ENCODE data around the gene MT3. TPM values are rescaled to one million over a fixed set of nuclear protein-coding genes. Genes with fewer than 3 reads are reported as not detected.

The MT3 gene
- total and polyA plus RNA-seq, 2 of the 13 experiments (the other 11 are each of a cell fraction or from before 2014, with no cell fraction given): not detected

GRCh38 chr16:56625140-56625942, 36.0 kb downstream of the MT3 start, which contains the start of gene MT1E (continued):
- TF ChIP-seq POGK (CRISPR knock-in tag; conservative IDR thresholded peaks at IDR 0.05): peak; percentile 68
- TF ChIP-seq ZNF44 (CRISPR knock-in tag; IDR thresholded peaks at IDR 0.05): no peak
- TF ChIP-seq ZNF558 (CRISPR knock-in tag; IDR thresholded peaks at IDR 0.05; ENCODE audit: borderline replicate concordance): peak; percentile 75; the same call in 1 of the 2 replicates
- no peak for TF ChIP-seq JARID2 (CRISPR knock-in tag; IDR thresholded peaks at IDR 0.05; ENCODE audit: insufficient replicate concordance)
- TF ChIP-seq ZNF564 (CRISPR knock-in tag; IDR thresholded peaks at IDR 0.05): peak; percentile 15; the same call in 1 of the 2 replicates
- TF ChIP-seq ZNF879 (CRISPR knock-in tag; IDR thresholded peaks at IDR 0.05): no peak
- TF ChIP-seq NONO (IDR thresholded peaks at IDR 0.05): no peak
- TF ChIP-seq NONO (CRISPR knock-in tag; conservative IDR thresholded peaks at IDR 0.05): peak; percentile 44; the same call in 1 of the 2 replicates
- TF ChIP-seq ARNT2 (CRISPR knock-in tag; IDR thresholded peaks at IDR 0.05; ENCODE audit: low read depth): peak; percentile 67; the same call in 1 of the 2 replicates
- TF ChIP-seq POLR2A (IDR thresholded peaks at IDR 0.05; ENCODE audit: insufficient read depth in 1 of 2, low read depth in 2 of 2, low read length in 2 of 2): peak; percentile 94 to 99
- TF ChIP-seq ZNF24 (IDR thresholded peaks at IDR 0.05): no peak
- peak; percentile 49; the same call in 1 of the 2 replicates for TF ChIP-seq CBFB (CRISPR knock-in tag; IDR thresholded peaks at IDR 0.05)
- peak; percentile 76; the same call in 1 of the 2 replicates for TF ChIP-seq CHCHD3 (CRISPR knock-in tag; IDR thresholded peaks at IDR 0.05)
- 0 out of 2 replicates have a peak, but pooled peaks have one; percentile 29 for TF ChIP-seq FOXK1 (CRISPR knock-in tag; IDR thresholded peaks at IDR 0.05; ENCODE audit: borderline replicate concordance, low read depth)
- TF ChIP-seq CTCF (CRISPR knock-in tag; IDR thresholded peaks at IDR 0.05): no peak
- TF ChIP-seq HES4 (CRISPR knock-in tag; IDR thresholded peaks at IDR 0.05; ENCODE audit: borderline replicate concordance): peak; percentile 22; the same call in 1 of the 2 replicates
- TF ChIP-seq HNF1B (CRISPR knock-in tag; IDR thresholded peaks at IDR 0.05): peak; percentile 30; the same call in 1 of the 2 replicates
- TF ChIP-seq ZKSCAN5 (CRISPR knock-in tag; IDR thresholded peaks at IDR 0.05): no peak
- TF ChIP-seq ZMAT5 (CRISPR knock-in tag; IDR thresholded peaks at IDR 0.05; ENCODE audit: borderline replicate concordance, low read depth): no peak
- no peak for TF ChIP-seq NFKB2 (CRISPR knock-in tag; IDR thresholded peaks at IDR 0.05; ENCODE audit: borderline replicate concordance)
- peak; percentile 65; the same call in 1 of the 2 replicates for TF ChIP-seq ZNF709 (CRISPR knock-in tag; IDR thresholded peaks at IDR 0.05)
- peak; percentile 62; the same call in 1 of the 2 replicates for TF ChIP-seq DMAP1 (CRISPR knock-in tag; IDR thresholded peaks at IDR 0.05)
- TF ChIP-seq ELF3 (CRISPR knock-in tag; IDR thresholded peaks at IDR 0.05): peak; percentile 21
- no peak for TF ChIP-seq ZNF670 (CRISPR knock-in tag; IDR thresholded peaks at IDR 0.05; ENCODE audit: borderline replicate concordance)
- TF ChIP-seq IKZF4 (CRISPR knock-in tag; IDR thresholded peaks at IDR 0.05; ENCODE audit: borderline replicate concordance, low read depth, not compliant biosample characterization): no peak

Measured in HepG2 (cell line).